ENCODE results near the gene GRK5. TPM values are rescaled to one million over a fixed set of nuclear protein-coding genes. Genes with fewer than 3 reads are reported as not detected.

The GRK5 gene
- total RNA-seq, 2 donors from 2014 or later: 18.9 to 28.2 TPM

- Mint-ChIP-seq H3K9me3 (no peaks in the 10 kb centered on the region), H3K36me3 (ENCODE audit: low read depth) (no peaks in the 10 kb centered on the region), H3K27ac (no peak overlapping the region), H3K4me3 (no peak overlapping the region), H3K4me1 (peaks cover 15% of the 10 kb centered on the region), H3K27me3 (no peaks in the 10 kb centered on the region)
- ATAC-seq (replicated peaks): no peak
Measured at GRCh38 chr10:119337796-119338432, 130.5 kb downstream of the GRK5 start.

- Mint-ChIP-seq H3K27me3 (no peaks in the 10 kb centered on the region), H3K4me3 (no peak overlapping the region), H3K27ac (no peak overlapping the region), H3K9me3 (no peaks in the 10 kb centered on the region), H3K36me3 (ENCODE audit: low read depth) (no peaks in the 10 kb centered on the region), H3K4me1 (peaks cover 9% of the 10 kb centered on the region)
- no peak for ATAC-seq (replicated peaks)
Measured at GRCh38 chr10:119339109-119339508, 131.7 kb downstream of the GRK5 start.

- ATAC-seq (replicated peaks): no peak
- H3K27me3 Mint-ChIP-seq: no peaks in the 10 kb centered on the region
- H3K9me3 Mint-ChIP-seq: no peaks in the 10 kb centered on the region
- peaks cover 19% of the 10 kb centered on the region for H3K4me1 Mint-ChIP-seq
- peak overlapping the region; percentile 14 for H3K4me3 Mint-ChIP-seq
- no peaks in the 10 kb centered on the region for H3K36me3 Mint-ChIP-seq (ENCODE audit: low read depth)
- H3K27ac Mint-ChIP-seq: peak overlapping the region; percentile 73
Measured at GRCh38 chr10:119340893-119341458, 133.6 kb downstream of the GRK5 start.

- H3K27me3 Mint-ChIP-seq: no peaks in the 10 kb centered on the region
- peak overlapping the region; percentile 73 for H3K27ac Mint-ChIP-seq
- ATAC-seq (replicated peaks): peak; percentile 100
- peaks cover 19% of the 10 kb centered on the region for H3K4me1 Mint-ChIP-seq
- peak overlapping the region; percentile 14 for H3K4me3 Mint-ChIP-seq
- no peaks in the 10 kb centered on the region for H3K9me3 Mint-ChIP-seq
- H3K36me3 Mint-ChIP-seq (ENCODE audit: low read depth): no peaks in the 10 kb centered on the region
Measured at GRCh38 chr10:119341459-119342301, 134.3 kb downstream of the GRK5 start.

- ATAC-seq (replicated peaks): no peak
- no peak overlapping the region for H3K4me3 Mint-ChIP-seq
- H3K27ac Mint-ChIP-seq: no peak overlapping the region
- H3K4me1 Mint-ChIP-seq: peaks cover 19% of the 10 kb centered on the region
- no peaks in the 10 kb centered on the region for H3K36me3 Mint-ChIP-seq (ENCODE audit: low read depth)
- no peaks in the 10 kb centered on the region for H3K9me3 Mint-ChIP-seq
- H3K27me3 Mint-ChIP-seq: no peaks in the 10 kb centered on the region
Measured at GRCh38 chr10:119342335-119342734, 135.0 kb downstream of the GRK5 start.

GRCh38 chr10:119343011-119343601, 135.7 kb downstream of the GRK5 start:
- no peak for ATAC-seq (replicated peaks)
- Mint-ChIP-seq H3K27me3 (no peaks in the 10 kb centered on the region), H3K27ac (no peak overlapping the region), H3K9me3 (no peaks in the 10 kb centered on the region), H3K36me3 (ENCODE audit: low read depth) (no peaks in the 10 kb centered on the region), H3K4me1 (peaks cover 19% of the 10 kb centered on the region), H3K4me3 (no peak overlapping the region)

- ATAC-seq (replicated peaks): no peak
- Mint-ChIP-seq H3K4me3 (no peak overlapping the region), H3K9me3 (no peaks in the 10 kb centered on the region), H3K27me3 (no peaks in the 10 kb centered on the region), H3K4me1 (peaks cover 19% of the 10 kb centered on the region), H3K36me3 (ENCODE audit: low read depth) (peaks cover 6% of the 10 kb centered on the region), H3K27ac (no peak overlapping the region)
Measured at GRCh38 chr10:119344381-119344780, 137.0 kb downstream of the GRK5 start.

GRCh38 chr10:119346095-119346832, 138.9 kb downstream of the GRK5 start:
- Mint-ChIP-seq H3K27ac (no peak overlapping the region), H3K27me3 (no peaks in the 10 kb centered on the region), H3K4me3 (no peak overlapping the region)

GRCh38 chr10:119347181-119347974, 140.0 kb downstream of the GRK5 start:
- H3K4me1 Mint-ChIP-seq: peaks cover 15% of the 10 kb centered on the region
- H3K27ac Mint-ChIP-seq: no peak overlapping the region
- peaks cover 18% of the 10 kb centered on the region for H3K36me3 Mint-ChIP-seq (ENCODE audit: low read depth)
- H3K4me3 Mint-ChIP-seq: no peak overlapping the region
- ATAC-seq (replicated peaks): no peak
- peaks cover 6% of the 10 kb centered on the region for H3K9me3 Mint-ChIP-seq
- H3K27me3 Mint-ChIP-seq: no peaks in the 10 kb centered on the region

More at GRCh38 chr10:119346095-119346832, 138.9 kb downstream of the GRK5 start:
- Mint-ChIP-seq H3K4me1 (peaks cover 17% of the 10 kb centered on the region), H3K36me3 (ENCODE audit: low read depth) (peaks cover 16% of the 10 kb centered on the region), H3K9me3 (peaks cover 3% of the 10 kb centered on the region)
- ATAC-seq (replicated peaks): no peak

- Mint-ChIP-seq H3K27me3 (no peaks in the 10 kb centered on the region), H3K36me3 (ENCODE audit: low read depth) (peaks cover 18% of the 10 kb centered on the region)
Measured at GRCh38 chr10:119348106-119348505, 140.7 kb downstream of the GRK5 start.

GRCh38 chr10:119348516-119349240, 141.3 kb downstream of the GRK5 start:
- ATAC-seq (replicated peaks): no peak
- Mint-ChIP-seq H3K36me3 (ENCODE audit: low read depth) (peaks cover 18% of the 10 kb centered on the region), H3K27ac (no peak overlapping the region)

More at GRCh38 chr10:119348106-119348505, 140.7 kb downstream of the GRK5 start:
- Mint-ChIP-seq H3K27ac (no peak overlapping the region), H3K4me3 (no peak overlapping the region), H3K9me3 (peaks cover 6% of the 10 kb centered on the region), H3K4me1 (peaks cover 15% of the 10 kb centered on the region)
- no peak for ATAC-seq (replicated peaks)

GRCh38 chr10:119349341-119349740, 142.0 kb downstream of the GRK5 start:
- no peak overlapping the region for H3K4me3 Mint-ChIP-seq
- peaks cover 6% of the 10 kb centered on the region for H3K9me3 Mint-ChIP-seq
- H3K27me3 Mint-ChIP-seq: no peaks in the 10 kb centered on the region
- peaks cover 18% of the 10 kb centered on the region for H3K36me3 Mint-ChIP-seq (ENCODE audit: low read depth)
- H3K27ac Mint-ChIP-seq: no peak overlapping the region
- peaks cover 14% of the 10 kb centered on the region for H3K4me1 Mint-ChIP-seq
- ATAC-seq (replicated peaks): no peak

More at GRCh38 chr10:119348516-119349240, 141.3 kb downstream of the GRK5 start:
- H3K9me3 Mint-ChIP-seq: peaks cover 6% of the 10 kb centered on the region
- no peaks in the 10 kb centered on the region for H3K27me3 Mint-ChIP-seq
- peaks cover 15% of the 10 kb centered on the region for H3K4me1 Mint-ChIP-seq
- H3K4me3 Mint-ChIP-seq: no peak overlapping the region

All from activated T-helper 17 cell treated with anti-CD3 and anti-CD28 coated beads, Interleukin-2, amount 50 U/mL, for 72 hours (primary cell).